ENCODE data around the gene FOXP1. TPM values are rescaled to one million over a fixed set of nuclear protein-coding genes. Genes with fewer than 3 reads are reported as not detected.

FOXP1 gene
- total RNA-seq, 4 donors from 2014 or later, result 13.2 to 46.6 (median 29.2) TPM

- no peaks in the 10 kb centered on the region for H3K36me3 ChIP-seq
- H3K9me3 ChIP-seq, result no peaks in the 10 kb centered on the region
- no peak for ATAC-seq
- no peak for TF ChIP-seq POLR2A (IDR thresholded peaks at IDR 0.05)
- TF ChIP-seq CTCF (IDR thresholded peaks at IDR 0.05 in 4 of 5, conservative IDR thresholded peaks at IDR 0.05 in 1 of 5), result no peak
- H3K4me1 ChIP-seq, result no peaks in the 10 kb centered on the region
- no peaks in the 10 kb centered on the region for H3K27me3 ChIP-seq
- in situ Hi-C loops (cut with MboI; ENCODE audit: low sequenced_read_pairs in 4 of 4) (no loop called here), intact Hi-C loops (cut with DNase I; ENCODE audit: low total_unique reads) (no loop called here)
- no peak for DNase-seq
- no peak overlapping the region for H3K27ac ChIP-seq
- no peak overlapping the region for H3K4me3 ChIP-seq
Observed at GRCh38 chr3:71415681-71416122, 167.8 kb downstream of the FOXP1 start.

DNA sequence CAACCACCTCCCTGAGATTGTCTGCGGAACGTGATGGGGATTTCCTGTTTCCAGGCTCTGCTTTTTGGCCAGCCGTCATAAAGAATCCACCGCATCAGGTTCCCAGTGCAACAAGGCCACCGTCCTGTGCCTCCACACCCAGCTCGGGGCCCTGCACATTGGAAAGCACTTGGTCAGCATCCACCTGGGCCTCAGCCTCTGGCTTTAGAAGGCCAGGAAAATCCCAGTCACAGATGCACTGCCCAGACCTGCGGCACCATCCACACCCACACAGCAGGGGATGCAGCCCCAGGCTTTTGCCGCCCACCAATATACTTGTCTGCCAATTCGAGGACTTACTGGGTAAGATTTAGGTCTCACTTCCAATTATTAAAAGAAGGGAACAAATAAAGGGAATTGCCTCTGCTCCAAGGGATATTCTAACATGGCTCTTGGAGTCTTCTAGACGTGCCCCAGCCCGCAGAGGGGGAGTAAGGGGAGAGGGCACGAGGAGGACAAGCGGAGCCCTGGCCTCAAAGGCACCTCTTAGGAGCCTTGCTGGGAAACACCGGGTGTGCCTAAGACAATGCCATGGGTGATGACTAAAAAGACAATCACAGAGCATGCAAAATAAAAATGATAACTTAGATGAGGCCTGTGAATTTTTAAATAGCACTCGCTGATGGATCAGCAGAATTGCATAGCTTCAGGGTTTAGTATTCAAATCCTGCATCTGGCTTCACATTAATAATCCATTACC is 169.2 kb downstream of the FOXP1 start:
- Histone ChIP-seq H3K4me3 (no peak overlapping the region), H3K36me3 (no peaks in the 10 kb centered on the region), H3K9me3 (no peaks in the 10 kb centered on the region), H3K4me1 (no peaks in the 10 kb centered on the region), H3K27ac (no peak overlapping the region), H3K27me3 (no peaks in the 10 kb centered on the region)
- ATAC-seq (no peak), DNase-seq (no peak)
- TF ChIP-seq CTCF (IDR thresholded peaks at IDR 0.05 in 4 of 5, conservative IDR thresholded peaks at IDR 0.05 in 1 of 5) (no peak), POLR2A (IDR thresholded peaks at IDR 0.05) (no peak)
- intact Hi-C loops (cut with DNase I; ENCODE audit: low total_unique reads), result no loop called here
- in situ Hi-C loops (cut with MboI; ENCODE audit: low sequenced_read_pairs in 4 of 4), result no loop called here

GRCh38 chr3:71413572-71413971 is 170.0 kb downstream of the FOXP1 start:
- in situ Hi-C loops (cut with MboI; ENCODE audit: low sequenced_read_pairs in 4 of 4), result no loop called here
- H3K9me3 ChIP-seq, result no peaks in the 10 kb centered on the region
- H3K36me3 ChIP-seq, result no peaks in the 10 kb centered on the region
- intact Hi-C loops (cut with DNase I; ENCODE audit: low total_unique reads), result no loop called here
- H3K27ac ChIP-seq, result no peak overlapping the region
- ATAC-seq (no peak), DNase-seq (no peak)
- H3K27me3 ChIP-seq, result no peaks in the 10 kb centered on the region
- H3K4me3 ChIP-seq, result no peak overlapping the region
- no peaks in the 10 kb centered on the region for H3K4me1 ChIP-seq
- no peak for TF ChIP-seq POLR2A (IDR thresholded peaks at IDR 0.05)
- no peak for TF ChIP-seq CTCF (IDR thresholded peaks at IDR 0.05 in 4 of 5, conservative IDR thresholded peaks at IDR 0.05 in 1 of 5)

DNA sequence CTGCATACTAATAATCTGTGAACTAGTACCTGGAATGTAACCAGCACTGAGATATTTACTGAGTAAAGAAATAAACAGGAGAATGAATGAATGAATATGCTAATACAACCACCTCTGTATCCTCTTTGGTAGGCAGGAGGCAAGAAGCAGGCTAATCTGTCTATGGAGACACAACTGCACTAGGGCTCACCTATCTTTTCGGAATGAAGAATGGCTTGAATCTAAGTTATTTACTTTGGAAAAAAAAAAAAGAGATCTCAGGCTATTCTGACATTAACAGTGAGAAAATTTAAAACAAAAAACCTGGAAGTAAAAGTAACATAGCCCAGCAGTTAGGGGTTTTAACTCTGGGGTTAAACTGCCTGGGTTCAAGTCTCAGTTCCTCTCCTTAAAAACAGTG is 174.2 kb downstream of the FOXP1 start:
- Histone ChIP-seq H3K27ac (no peak overlapping the region), H3K27me3 (no peaks in the 10 kb centered on the region), H3K9me3 (no peaks in the 10 kb centered on the region), H3K36me3 (no peaks in the 10 kb centered on the region), H3K4me1 (peaks cover 0 to 15% of the 10 kb centered on the region in 2 donors), H3K4me3 (no peak overlapping the region)
- DNase-seq, result no peak
- in situ Hi-C loops (cut with MboI; ENCODE audit: low sequenced_read_pairs in 4 of 4), result no loop called here
- ATAC-seq, result no peak
- TF ChIP-seq CTCF (IDR thresholded peaks at IDR 0.05 in 4 of 5, conservative IDR thresholded peaks at IDR 0.05 in 1 of 5) (no peak), POLR2A (IDR thresholded peaks at IDR 0.05) (no peak)
- intact Hi-C loops (cut with DNase I; ENCODE audit: low total_unique reads), result no loop called here

- TF ChIP-seq POLR2A (IDR thresholded peaks at IDR 0.05), result no peak
- no peak for DNase-seq
- H3K27me3 ChIP-seq, result no peaks in the 10 kb centered on the region
Observed at GRCh38 chr3:71408903-71409302, 174.6 kb downstream of the FOXP1 start.

More at GRCh38 chr3:71408903-71409302, 174.6 kb downstream of the FOXP1 start:
- no peak for ATAC-seq
- H3K27ac ChIP-seq, result no peak overlapping the region
- in situ Hi-C loops (cut with MboI; ENCODE audit: low sequenced_read_pairs in 4 of 4), result no loop called here
- H3K4me3 ChIP-seq, result no peak overlapping the region
- H3K9me3 ChIP-seq, result no peaks in the 10 kb centered on the region
- intact Hi-C loops (cut with DNase I; ENCODE audit: low total_unique reads), result no loop called here
- no peaks in the 10 kb centered on the region for H3K36me3 ChIP-seq
- peaks cover 0 to 15% of the 10 kb centered on the region in 2 donors for H3K4me1 ChIP-seq
